ENCODE data around the gene GAPDH.
A peak's percentile ranks its signal among the peaks of the same experiment; 100 is the strongest.

GRCh38 chr12:6563448-6564050, 29.2 kb downstream of the GAPDH start:
- TF ChIP-seq CTCF (IDR thresholded peaks at IDR 0.05) (peak; percentile 80), CBX8 (IDR thresholded peaks at IDR 0.05) (no peak), TP53 (CRISPR knock-in tag; IDR thresholded peaks at IDR 0.05) (no peak), ESRRA (IDR thresholded peaks at IDR 0.05; ENCODE audit: borderline replicate concordance, low read length) (no peak)

Data from A549 (cell line).